Tibial nerve (tissue), 4 donors: ENCODE measurements around the gene PTER.

Source experiments
- CTCF ChIP-seq, 5 experiments: fragments of 200-600 bp in 3 of 5; fragments of 450-650 bp in 2 of 5; sonication (generic) in 3 of 5; IDR thresholded peaks; one replicate each; pipeline ENCODE4 v1.5.1; 2016 to 2019; ENCODE audit warnings: antibody characterized with exemption in 5 of 5, mild to moderate bottlenecking in 3 of 5, moderate library complexity in 2 of 5
- EP300 ChIP-seq, 2 donors: sonication (generic); formaldehyde crosslinking; IDR thresholded peaks; one replicate each; pipeline ENCODE4 v1.6.1; 2017; ENCODE audit warnings: antibody characterized with exemption in 2 of 2, mild to moderate bottlenecking in 1 of 2
- POLR2A ChIP-seq, 2 donors: fragments of 450-650 bp; IDR thresholded peaks; one replicate each; pipeline ENCODE4 v1.6.1; 2017; ENCODE audit warnings: antibody characterized with exemption in 2 of 2, mild to moderate bottlenecking in 2 of 2, moderate library complexity in 2 of 2

GRCh38 chr10:16527452-16527851, 90.6 kb downstream of the PTER start:
- TF ChIP-seq CTCF (IDR thresholded peaks at IDR 0.05) (no peak), EP300 (IDR thresholded peaks at IDR 0.05) (no peak), POLR2A (IDR thresholded peaks at IDR 0.05) (no peak)
